Stimulated activated CD8-positive, alpha-beta memory T cell treated with anti-CD3 and anti-CD28 coated beads, Interleukin-12 subunit alpha, Interleukin-12 subunit beta, amount 100 ng/mL, for 1 hour (primary cell): ENCODE data around the gene MAP3K9.
A peak's percentile ranks its signal among the peaks of the same experiment; 100 is the strongest.
"Not testable (repeated sequence)": the region's sequence is repeated elsewhere in the genome, so short reads cannot be mapped to it uniquely, and the experiment has no call there.

ENCODE experiments used
- DNase-seq: peaks from one replicate; pipeline ENCODE4 v3.0.0-alpha.2; 2020; ENCODE audit warnings: low read depth

Gene MAP3K9

GRCh38 chr14:70809225-70810219, at the start of gene MAP3K9:
MAP3K9 (minus strand) TSS chr14:70809513; CDS start chr14:70809171, 342 bp downstream.
- DNase-seq = peak; percentile 75

GRCh38 chr14:70858641-70859040, 49.3 kb upstream of the MAP3K9 start:
- no peak for DNase-seq

GRCh38 chr14:70857496-70857890, 48.2 kb upstream of the MAP3K9 start:
- no peak for DNase-seq

- no peak for DNase-seq
Measured at GRCh38 chr14:70856851-70857495, 47.7 kb upstream of the MAP3K9 start.

GRCh38 chr14:70855486-70855885, 46.2 kb upstream of the MAP3K9 start:
- no peak for DNase-seq

GRCh38 chr14:70853658-70854057, 44.3 kb upstream of the MAP3K9 start:
- DNase-seq = not testable (repeated sequence)

- DNase-seq = no peak
Measured at GRCh38 chr14:70847406-70848090, 38.2 kb upstream of the MAP3K9 start.

- no peak for DNase-seq
Measured at GRCh38 chr14:70845601-70846000, 36.3 kb upstream of the MAP3K9 start.

GRCh38 chr14:70842851-70843462, 33.6 kb upstream of the MAP3K9 start:
- DNase-seq = no peak

GRCh38 chr14:70838076-70838475, 28.8 kb upstream of the MAP3K9 start:
- no peak for DNase-seq

- DNase-seq = no peak
Measured at GRCh38 chr14:70836946-70837345, 27.6 kb upstream of the MAP3K9 start.

GRCh38 chr14:70833884-70834283, 24.6 kb upstream of the MAP3K9 start:
- no peak for DNase-seq

GRCh38 chr14:70832561-70833305, 23.4 kb upstream of the MAP3K9 start:
- no peak for DNase-seq

- no peak for DNase-seq
Measured at GRCh38 chr14:70830998-70831781, 21.9 kb upstream of the MAP3K9 start.

- DNase-seq = no peak
Measured at GRCh38 chr14:70828188-70828587, 18.9 kb upstream of the MAP3K9 start.

- no peak for DNase-seq
Measured at GRCh38 chr14:70827752-70828151, 18.4 kb upstream of the MAP3K9 start.

GRCh38 chr14:70827347-70827746, 18.0 kb upstream of the MAP3K9 start:
- no peak for DNase-seq

GRCh38 chr14:70823281-70823680, 14.0 kb upstream of the MAP3K9 start:
- DNase-seq = no peak

GRCh38 chr14:70822530-70823185, 13.3 kb upstream of the MAP3K9 start:
- DNase-seq = no peak
